Neural cell (in vitro differentiated cells): Measurements from ENCODE around the gene MAPK7.

ENCODE experiments used
- CTCF ChIP-seq: fragments of 450-650 bp; IDR thresholded peaks from 2 replicates; pipeline ENCODE4 v1.5.1; 2014; ENCODE audit warnings: antibody characterized with exemption, mild to moderate bottlenecking, moderate library complexity; ENCODE audit not compliant: poor library complexity, severe bottlenecking
- EP300 ChIP-seq: fragments of 450-650 bp; conservative IDR thresholded peaks from 2 replicates; pipeline ENCODE4 v1.6.1; 2014; ENCODE audit warnings: antibody characterized with exemption, mild to moderate bottlenecking, moderate library complexity; ENCODE audit not compliant: poor library complexity, severe bottlenecking
- EZH2 ChIP-seq: fragments of 200-600, 300-800 bp; shearing (Covaris generic), sonication (generic); IDR thresholded peaks from 2 replicates; pipeline ENCODE4 v1.6.1; 2014; ENCODE audit warnings: antibody characterized with exemption, low read length, borderline replicate concordance, mild to moderate bottlenecking; ENCODE audit not compliant: insufficient read depth, poor library complexity, severe bottlenecking
- POLR2AphosphoS5 ChIP-seq: IDR thresholded peaks from 2 replicates; pipeline ENCODE4 v1.6.1; 2012
- RAD21 ChIP-seq: fragments of 450-650 bp; conservative IDR thresholded peaks from 2 replicates; pipeline ENCODE4 v1.6.1; 2014; ENCODE audit warnings: antibody characterized with exemption, mild to moderate bottlenecking, moderate library complexity
- REST ChIP-seq: IDR thresholded peaks from 2 replicates; pipeline ENCODE4 v1.6.1; 2012; ENCODE audit warnings: borderline replicate concordance
- SMC3 ChIP-seq: fragments of 450-650 bp; conservative IDR thresholded peaks from 2 replicates; pipeline ENCODE4 v1.6.1; 2014; ENCODE audit warnings: antibody characterized with exemption, mild to moderate bottlenecking, moderate library complexity; ENCODE audit not compliant: poor library complexity
- TAF1 ChIP-seq: IDR thresholded peaks from 2 replicates; pipeline ENCODE4 v1.6.1; 2012; ENCODE audit warnings: low read depth

GRCh38 chr17:19348081-19348650 is 30.1 kb upstream of the MAPK7 start:
- TF ChIP-seq EP300 (no peak), TAF1 (no peak), CTCF (no peak), REST (no peak), SMC3 (no peak), POLR2AphosphoS5 (no peak), EZH2 (no peak), RAD21 (no peak)
